Measurements from ENCODE around the gene TGM2.

The TGM2 gene

GRCh38 chr20:38159957-38160756, 4.9 kb downstream of the TGM2 start:
- no peak for DNase-seq

GRCh38 chr20:38159566-38159956, 5.5 kb downstream of the TGM2 start:
- DNase-seq, result no peak

- DNase-seq, result no peak
Observed at GRCh38 chr20:38158701-38159351, 6.2 kb downstream of the TGM2 start.

GRCh38 chr20:38157635-38158495, 7.2 kb downstream of the TGM2 start:
- DNase-seq, result no peak

GRCh38 chr20:38156888-38157634, 8.0 kb downstream of the TGM2 start:
- no peak for DNase-seq

GRCh38 chr20:38156280-38156679, 8.8 kb downstream of the TGM2 start:
- DNase-seq, result no peak

GRCh38 chr20:38155811-38156210, 9.3 kb downstream of the TGM2 start:
- no peak for DNase-seq

GRCh38 chr20:38153401-38153800, 11.7 kb downstream of the TGM2 start:
- DNase-seq, result no peak

- DNase-seq, result no peak
Observed at GRCh38 chr20:38152621-38153221, 12.3 kb downstream of the TGM2 start.

- DNase-seq, result no peak
Observed at GRCh38 chr20:38152175-38152620, 12.9 kb downstream of the TGM2 start.

GRCh38 chr20:38151455-38151854, 13.6 kb downstream of the TGM2 start:
- no peak for DNase-seq

- no peak for DNase-seq
Observed at GRCh38 chr20:38150335-38151170, 14.5 kb downstream of the TGM2 start.

GRCh38 chr20:38148328-38149102, 16.6 kb downstream of the TGM2 start:
- DNase-seq, result no peak

- DNase-seq, result no peak
Observed at GRCh38 chr20:38147751-38148150, 17.3 kb downstream of the TGM2 start.

GRCh38 chr20:38147163-38147562, 17.9 kb downstream of the TGM2 start:
- no peak for DNase-seq

- no peak for DNase-seq
Observed at GRCh38 chr20:38146628-38147027, 18.4 kb downstream of the TGM2 start.

- DNase-seq, result no peak
Observed at GRCh38 chr20:38146156-38146555, 18.9 kb downstream of the TGM2 start.

- DNase-seq, result no peak
Observed at GRCh38 chr20:38145729-38146075, 19.4 kb downstream of the TGM2 start.

- DNase-seq, result no peak
Observed at GRCh38 chr20:38144974-38145728, 19.9 kb downstream of the TGM2 start.

GRCh38 chr20:38144598-38144973, 20.5 kb downstream of the TGM2 start:
- no peak for DNase-seq
